Activated naive CD4-positive, alpha-beta T cell treated with anti-CD3 and anti-CD28 coated beads, Interleukin-2, amount 10 ng/mL, durations not matched to agents 7 days and 5 days (primary cell): ENCODE data around the gene ASB2.

Experiments used
- CTCF ChIA-PET: fragments of 350-600 bp; sonication (Branson Sonifier 250); formaldehyde crosslinking; loops from one replicate; lab custom pipeline; 2021; ENCODE audit warnings: antibody characterized with exemption; lab: Charles Lee
- DNase-seq: peaks from one replicate; pipeline ENCODE4 v3.0.0-alpha.2; 2020
- H3K27ac Mint-ChIP-seq: one replicate; pipeline ENCODE4 v1.8.0; 2021; ENCODE audit warnings: mild to moderate bottlenecking, moderate library complexity, mixed read lengths
- H3K27me3 Mint-ChIP-seq: one replicate; pipeline ENCODE4 v1.8.0; 2021; ENCODE audit warnings: mild to moderate bottlenecking, mixed read lengths
- H3K36me3 Mint-ChIP-seq: one replicate; pipeline ENCODE4 v1.8.0; 2021; ENCODE audit warnings: mixed read lengths
- H3K4me1 Mint-ChIP-seq: one replicate; pipeline ENCODE4 v1.8.0; 2021; ENCODE audit warnings: mixed read lengths
- H3K4me3 Mint-ChIP-seq: one replicate; pipeline ENCODE4 v1.8.0; 2021; ENCODE audit warnings: mild to moderate bottlenecking, moderate library complexity, mixed read lengths
- H3K9me3 Mint-ChIP-seq: one replicate; pipeline ENCODE4 v1.8.0; 2021; ENCODE audit warnings: mixed read lengths

ASB2 gene

DNA sequence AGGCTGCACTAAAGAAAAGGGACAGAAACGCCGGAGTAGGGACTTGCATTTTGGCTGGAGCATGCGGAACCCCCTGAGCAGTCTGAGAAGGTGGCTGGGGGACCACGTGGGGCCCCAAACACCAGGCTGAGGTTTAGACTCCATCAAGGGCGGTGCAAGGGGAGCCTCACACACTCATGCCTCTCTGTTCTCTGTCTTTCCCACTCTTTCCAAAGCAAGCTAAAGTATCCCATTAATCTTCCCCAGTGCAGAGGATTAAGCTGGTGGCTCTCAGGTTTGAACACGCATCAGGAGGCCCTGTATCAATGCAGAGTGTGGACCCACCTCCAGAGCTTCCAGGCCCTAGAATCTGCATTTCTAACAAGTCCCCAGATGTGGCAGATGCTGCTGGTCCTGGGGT lies 34.3 kb upstream of the ASB2 start:
- CTCF ChIA-PET: interaction anchor here (1.0 to 6.5 kb wide), 4 partner anchors 9 to 126 kb away, joined by 3 to 36 read pairs (median 8); no protein-coding TSS in a partner anchor
- H3K36me3 Mint-ChIP-seq: peaks cover 3% of the 10 kb centered on the region
- no peak for DNase-seq
- no peaks in the 10 kb centered on the region for H3K9me3 Mint-ChIP-seq
- peak overlapping the region; percentile 4 for H3K27ac Mint-ChIP-seq
- H3K4me1 Mint-ChIP-seq: peaks cover 81% of the 10 kb centered on the region
- no peak overlapping the region for H3K4me3 Mint-ChIP-seq
- peaks cover 31% of the 10 kb centered on the region for H3K27me3 Mint-ChIP-seq

DNA sequence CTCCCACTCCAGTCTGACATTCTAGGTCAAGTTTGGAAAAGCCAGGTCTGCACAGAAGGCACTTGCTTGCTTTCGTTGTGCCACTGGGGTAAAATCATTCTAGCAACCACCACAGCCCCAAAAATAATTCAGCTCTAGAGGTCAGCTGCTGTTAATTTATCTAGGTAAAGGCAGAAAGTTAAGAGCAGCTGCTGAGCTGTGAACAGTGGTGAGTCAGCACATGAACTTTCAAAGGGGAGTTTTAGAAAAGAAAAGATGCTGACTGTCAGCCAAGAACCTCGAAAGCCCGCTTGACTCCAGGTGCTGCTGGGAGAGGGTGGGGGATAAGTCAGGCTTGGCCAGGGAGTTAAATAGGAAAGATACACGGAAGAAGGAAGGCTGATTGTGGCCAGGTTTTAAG lies 33.4 kb upstream of the ASB2 start:
- H3K27me3 Mint-ChIP-seq: peaks cover 29% of the 10 kb centered on the region
- H3K36me3 Mint-ChIP-seq: peaks cover 3% of the 10 kb centered on the region
- CTCF ChIA-PET: interaction anchor here (1.5 to 6.5 kb wide), 5 partner anchors 9 to 72 kb away, joined by 4 to 36 read pairs (median 4); no protein-coding TSS in a partner anchor
- no peaks in the 10 kb centered on the region for H3K9me3 Mint-ChIP-seq
- DNase-seq: no peak
- peaks cover 86% of the 10 kb centered on the region for H3K4me1 Mint-ChIP-seq
- H3K4me3 Mint-ChIP-seq: no peak overlapping the region
- peak overlapping the region; percentile 55 for H3K27ac Mint-ChIP-seq

DNA sequence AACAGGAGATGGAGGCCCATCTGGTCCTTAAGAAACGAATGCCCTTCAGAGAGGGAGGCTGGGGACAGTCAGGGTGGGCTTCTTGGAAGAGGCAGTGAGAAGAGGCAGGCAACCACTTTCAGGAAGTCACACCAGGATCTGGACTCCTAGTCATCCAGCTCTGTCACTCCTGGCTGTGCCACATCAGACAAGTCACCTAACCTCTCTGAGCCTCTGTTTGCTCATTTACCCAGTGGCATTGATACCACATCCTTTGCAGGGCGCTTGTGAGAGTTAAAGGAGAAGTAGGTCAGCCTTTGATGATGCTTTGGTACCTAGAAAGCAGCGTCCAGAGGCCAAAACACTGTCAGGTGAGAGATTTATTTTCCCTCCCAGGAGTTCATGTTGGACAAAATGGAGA lies 31.9 kb upstream of the ASB2 start:
- peak; percentile 53 for DNase-seq
- Mint-ChIP-seq H3K36me3 (peaks cover 1% of the 10 kb centered on the region), H3K4me1 (peaks cover 82% of the 10 kb centered on the region), H3K9me3 (no peaks in the 10 kb centered on the region), H3K27ac (peak overlapping the region; percentile 80), H3K4me3 (no peak overlapping the region), H3K27me3 (peaks cover 32% of the 10 kb centered on the region)
- CTCF ChIA-PET: interaction anchor here (0.7 to 6.5 kb wide), 4 partner anchors 13 to 128 kb away, joined by 3 to 36 read pairs (median 4); no protein-coding TSS in a partner anchor

DNA sequence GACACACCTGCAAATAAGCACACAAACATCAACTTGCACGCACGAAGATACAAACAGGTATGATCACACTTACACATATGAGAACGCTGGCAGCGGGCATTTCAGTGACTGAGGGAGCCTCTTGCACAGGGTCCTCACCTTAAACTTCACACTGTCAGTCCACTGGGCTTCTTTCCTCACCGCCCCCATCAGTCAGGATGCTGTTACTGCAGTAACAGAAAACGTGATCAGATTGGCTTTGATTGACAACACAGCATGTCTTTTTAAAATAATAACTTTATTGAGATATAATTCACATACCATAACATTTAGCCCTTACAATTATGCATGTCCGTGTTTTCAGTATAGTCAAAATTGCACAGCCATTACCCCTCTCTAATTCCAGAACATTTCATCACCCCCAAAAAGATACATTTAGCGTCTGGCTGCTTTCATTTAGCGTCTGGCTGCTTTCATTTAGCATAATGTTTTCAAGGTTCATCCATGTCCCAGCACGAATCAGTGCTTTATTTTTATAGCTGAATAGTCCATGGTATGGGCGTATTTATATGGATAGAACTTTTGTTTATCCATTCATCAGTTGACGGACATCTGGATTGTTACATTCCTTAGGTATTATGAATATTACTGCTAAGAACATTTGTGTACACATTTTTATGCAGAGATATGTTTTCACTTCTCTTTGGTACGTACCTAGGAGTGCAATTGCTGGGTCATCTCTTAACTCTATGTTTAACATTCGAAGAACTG lies 29.1 kb upstream of the ASB2 start:
- CTCF ChIA-PET: interaction anchor here (0.7 to 7.9 kb wide), 13 partner anchors 10 to 134 kb away, joined by 3 to 91 read pairs (median 5); no protein-coding TSS in a partner anchor
- Mint-ChIP-seq H3K27me3 (peaks cover 24% of the 10 kb centered on the region), H3K9me3 (no peaks in the 10 kb centered on the region), H3K4me1 (peaks cover 69% of the 10 kb centered on the region), H3K4me3 (no peak overlapping the region), H3K27ac (no peak overlapping the region), H3K36me3 (peaks cover 1% of the 10 kb centered on the region)
- DNase-seq: peak; percentile 46

DNA sequence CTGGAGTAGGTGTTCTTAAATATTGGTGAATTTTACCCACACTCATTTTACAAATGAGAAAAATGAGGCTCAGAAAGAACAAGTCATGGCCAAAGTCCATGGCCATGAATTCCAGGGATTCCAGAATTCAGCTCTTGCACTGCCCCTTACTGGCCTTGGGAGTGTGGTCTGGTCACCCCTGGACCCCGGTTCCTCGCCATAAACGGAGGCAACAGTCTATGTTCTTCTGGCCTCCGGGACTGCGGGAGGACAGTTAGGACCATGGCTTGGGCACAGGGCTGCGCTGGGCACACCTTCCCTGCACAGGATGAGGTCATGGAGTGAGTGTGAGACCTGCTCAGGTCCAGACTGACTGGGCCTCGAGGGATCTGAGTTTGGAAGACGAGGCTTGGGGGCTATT lies 27.6 kb upstream of the ASB2 start:
- CTCF ChIA-PET: interaction anchor here (0.8 to 7.9 kb wide), 14 partner anchors 8 to 136 kb away, joined by 3 to 91 read pairs (median 5); no protein-coding TSS in a partner anchor
- peaks cover 13% of the 10 kb centered on the region for H3K27me3 Mint-ChIP-seq
- no peaks in the 10 kb centered on the region for H3K36me3 Mint-ChIP-seq
- H3K9me3 Mint-ChIP-seq: no peaks in the 10 kb centered on the region
- no peak overlapping the region for H3K27ac Mint-ChIP-seq
- peaks cover 61% of the 10 kb centered on the region for H3K4me1 Mint-ChIP-seq
- no peak for DNase-seq
- no peak overlapping the region for H3K4me3 Mint-ChIP-seq

DNA sequence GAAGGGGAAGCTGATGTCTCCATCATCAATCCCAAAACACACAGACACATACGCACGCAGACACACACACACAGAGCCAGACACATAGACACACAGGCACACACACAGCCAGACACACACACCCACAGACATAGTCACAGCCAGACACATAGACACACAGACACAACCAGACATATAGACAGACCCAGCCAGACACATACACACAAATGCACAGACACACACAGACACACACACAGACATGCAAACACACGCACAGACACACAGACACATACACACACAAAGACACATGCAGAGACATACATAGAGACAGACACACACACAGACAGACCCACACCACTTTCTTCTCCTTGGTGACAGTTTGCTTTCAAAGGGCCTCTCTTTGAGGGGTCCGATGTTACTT lies 27.0 kb upstream of the ASB2 start:
- no peak overlapping the region for H3K4me3 Mint-ChIP-seq
- H3K36me3 Mint-ChIP-seq: no peaks in the 10 kb centered on the region
- peaks cover 13% of the 10 kb centered on the region for H3K27me3 Mint-ChIP-seq
- DNase-seq: no peak
- peaks cover 55% of the 10 kb centered on the region for H3K4me1 Mint-ChIP-seq
- no peaks in the 10 kb centered on the region for H3K9me3 Mint-ChIP-seq
- H3K27ac Mint-ChIP-seq: no peak overlapping the region
- CTCF ChIA-PET: interaction anchor here (0.8 to 7.9 kb wide), 8 partner anchors 8 to 63 kb away, joined by 3 to 91 read pairs (median 5); no protein-coding TSS in a partner anchor

DNA sequence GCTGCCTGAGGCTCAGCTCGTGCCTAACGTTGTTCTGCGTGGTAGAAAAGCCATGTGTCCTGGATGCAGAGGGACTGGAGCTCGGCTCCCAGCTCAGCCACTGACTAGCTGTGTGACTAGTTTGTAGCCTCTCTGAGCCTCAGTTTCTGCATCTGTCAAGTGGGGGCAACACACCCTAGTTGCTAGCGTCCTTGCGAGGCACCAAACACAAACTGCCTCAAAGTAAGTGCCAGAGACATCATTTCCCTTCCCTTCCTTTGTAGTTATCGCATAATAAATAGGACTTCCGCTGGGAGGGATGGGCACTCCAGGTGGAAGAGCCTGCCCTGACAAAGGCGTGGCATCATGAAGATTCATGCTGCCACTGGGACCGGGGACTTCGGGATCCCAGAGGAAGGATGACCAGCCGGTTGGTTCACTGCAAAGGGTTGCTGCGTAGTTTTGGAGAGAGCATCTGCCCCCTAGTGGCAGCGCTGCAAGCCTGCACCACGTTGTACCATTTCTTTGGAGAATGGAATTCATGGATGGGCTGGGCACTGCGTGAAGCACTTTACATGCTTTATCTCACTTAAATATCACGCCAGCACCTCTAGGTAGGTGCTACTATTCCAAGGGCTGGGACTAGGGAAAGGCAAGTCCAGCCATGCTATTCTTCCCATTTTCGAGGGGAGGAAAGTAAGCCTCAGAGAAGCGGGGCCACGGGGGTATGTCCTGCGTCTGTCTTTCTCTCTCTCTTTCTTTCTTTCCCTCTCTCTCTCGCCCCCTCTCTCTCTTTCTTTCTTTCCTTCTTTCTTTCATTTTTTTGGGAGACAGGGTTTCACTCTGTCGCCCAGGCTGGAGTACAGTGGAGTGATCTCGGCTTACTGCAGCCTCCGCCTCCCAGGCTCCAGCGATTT lies 25.4 kb upstream of the ASB2 start:
- Mint-ChIP-seq H3K4me3 (no peak overlapping the region), H3K27me3 (peaks cover 13% of the 10 kb centered on the region), H3K9me3 (no peaks in the 10 kb centered on the region), H3K4me1 (peaks cover 48% of the 10 kb centered on the region), H3K36me3 (no peaks in the 10 kb centered on the region), H3K27ac (peak overlapping the region; percentile 66)
- CTCF ChIA-PET: interaction anchor here (0.8 to 7.9 kb wide), 20 partner anchors 8 to 66 kb away, joined by 3 to 186 read pairs (median 8); no protein-coding TSS in a partner anchor
- peak; percentile 67 for DNase-seq

DNA sequence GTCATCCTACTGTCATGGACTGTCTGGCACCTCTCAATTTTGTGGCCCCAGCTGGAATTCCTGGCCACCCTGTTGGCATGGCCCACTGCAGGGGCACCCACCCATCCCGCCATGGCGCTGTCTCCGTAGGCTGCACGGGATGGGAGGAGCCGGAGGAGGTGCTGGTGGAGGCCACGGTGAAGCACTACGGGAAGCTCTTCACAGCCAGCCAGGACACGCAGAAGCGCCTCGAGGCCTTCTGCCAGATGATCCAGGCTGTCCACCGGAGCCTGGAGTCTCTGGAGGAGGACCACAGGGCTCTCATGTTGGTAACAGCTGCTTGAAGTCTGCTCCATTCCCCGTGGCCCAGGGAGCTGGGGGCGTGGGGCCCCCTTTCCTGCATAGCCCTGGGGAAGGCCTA lies 24.6 kb upstream of the ASB2 start:
- no peak overlapping the region for H3K4me3 Mint-ChIP-seq

DNA sequence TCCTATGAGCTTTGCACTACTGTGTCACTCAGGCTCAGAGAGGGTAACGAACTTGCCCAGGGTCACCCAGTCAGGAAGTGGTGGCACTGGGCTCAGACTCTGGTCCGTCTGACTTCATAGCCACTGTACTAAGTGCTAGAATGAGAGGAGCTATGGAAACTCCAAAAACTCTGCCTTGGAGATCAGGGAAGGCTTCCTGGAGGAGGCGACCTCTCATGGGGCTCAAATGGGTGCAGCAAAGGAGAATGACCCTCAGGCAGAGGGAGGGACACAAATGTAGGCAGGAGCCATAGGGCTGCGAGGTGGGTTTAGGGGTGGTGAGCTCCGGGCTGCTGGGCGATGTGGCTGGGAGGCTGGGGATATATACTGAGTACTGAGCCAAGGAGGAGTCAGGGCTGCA lies 23.9 kb upstream of the ASB2 start:
- H3K27me3 Mint-ChIP-seq: peaks cover 22% of the 10 kb centered on the region
- H3K27ac Mint-ChIP-seq: no peak overlapping the region
- no peak for DNase-seq
- no peaks in the 10 kb centered on the region for H3K36me3 Mint-ChIP-seq
- peaks cover 44% of the 10 kb centered on the region for H3K4me1 Mint-ChIP-seq
- no peaks in the 10 kb centered on the region for H3K9me3 Mint-ChIP-seq
- no peak overlapping the region for H3K4me3 Mint-ChIP-seq
- CTCF ChIA-PET: interaction anchor here (0.5 to 7.9 kb wide), 13 partner anchors 9 to 110 kb away, joined by 3 to 186 read pairs (median 8); no protein-coding TSS in a partner anchor

More for the DNA sequence above, 24.6 kb upstream of the ASB2 start:
- Mint-ChIP-seq H3K36me3 (no peaks in the 10 kb centered on the region), H3K27me3 (peaks cover 15% of the 10 kb centered on the region), H3K4me1 (peaks cover 46% of the 10 kb centered on the region), H3K27ac (no peak overlapping the region), H3K9me3 (no peaks in the 10 kb centered on the region)
- CTCF ChIA-PET: interaction anchor here (0.8 to 7.9 kb wide), 17 partner anchors 9 to 66 kb away, joined by 3 to 186 read pairs (median 8); no protein-coding TSS in a partner anchor
- DNase-seq: no peak

DNA sequence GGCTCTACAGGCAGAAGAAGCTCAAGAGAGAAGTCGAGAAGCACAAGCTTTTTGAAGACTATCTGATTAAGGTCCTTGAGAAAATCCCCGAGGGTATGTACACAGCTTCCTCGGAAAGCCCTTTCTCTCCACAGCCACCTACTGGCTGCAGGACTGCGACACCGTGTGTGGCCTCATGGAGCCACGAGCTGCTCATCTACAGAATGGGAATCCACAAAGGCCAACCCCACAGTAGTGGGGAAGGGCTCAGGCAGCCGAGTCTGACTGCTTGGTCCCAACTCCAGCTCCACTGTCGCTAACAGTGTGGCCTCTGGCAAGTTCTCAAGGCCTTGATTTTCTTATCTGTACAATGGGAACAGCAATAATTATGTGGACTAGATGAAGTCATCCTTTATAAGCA lies 23.2 kb upstream of the ASB2 start:
- no peak for DNase-seq
- CTCF ChIA-PET: interaction anchor here (0.5 to 7.9 kb wide), 9 partner anchors 14 to 110 kb away, joined by 3 to 186 read pairs (median 8); no protein-coding TSS in a partner anchor
- H3K4me3 Mint-ChIP-seq: no peak overlapping the region
- H3K27ac Mint-ChIP-seq: no peak overlapping the region
- no peaks in the 10 kb centered on the region for H3K9me3 Mint-ChIP-seq
- H3K27me3 Mint-ChIP-seq: peaks cover 22% of the 10 kb centered on the region
- H3K4me1 Mint-ChIP-seq: peaks cover 39% of the 10 kb centered on the region
- H3K36me3 Mint-ChIP-seq: no peaks in the 10 kb centered on the region

DNA sequence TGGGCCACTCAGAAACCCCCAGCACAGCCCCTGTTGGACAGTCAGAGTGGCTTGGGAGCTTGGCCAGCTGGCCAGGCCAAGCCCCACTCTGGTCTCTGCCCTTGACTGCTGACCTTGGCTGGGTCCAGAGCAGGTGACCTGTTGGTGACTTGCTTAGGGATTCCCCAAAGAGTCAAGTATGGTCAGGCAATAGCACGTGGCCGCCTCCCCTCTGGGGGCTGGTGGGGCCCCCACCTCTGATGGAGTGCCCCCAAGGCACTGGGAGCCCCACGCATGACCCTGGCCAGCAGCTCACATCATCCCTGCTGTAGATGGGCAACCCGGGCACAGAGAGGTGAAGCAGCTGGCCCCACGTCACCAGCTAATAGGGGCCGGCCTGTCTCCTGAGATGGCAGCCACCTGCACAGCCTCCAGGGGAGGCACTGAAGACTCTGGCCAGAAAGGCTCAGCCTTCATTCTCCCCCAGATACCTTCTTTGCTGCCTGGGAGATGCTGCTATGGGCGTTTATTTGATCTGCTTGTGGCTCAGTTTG lies 22.6 kb upstream of the ASB2 start:
- Mint-ChIP-seq H3K4me1 (peaks cover 41% of the 10 kb centered on the region), H3K27me3 (peaks cover 19% of the 10 kb centered on the region), H3K4me3 (no peak overlapping the region), H3K36me3 (no peaks in the 10 kb centered on the region), H3K27ac (no peak overlapping the region), H3K9me3 (no peaks in the 10 kb centered on the region)
- CTCF ChIA-PET: interaction anchor here (1.1 to 7.9 kb wide), 8 partner anchors 13 to 64 kb away, joined by 3 to 186 read pairs (median 12); no protein-coding TSS in a partner anchor
- no peak for DNase-seq

DNA sequence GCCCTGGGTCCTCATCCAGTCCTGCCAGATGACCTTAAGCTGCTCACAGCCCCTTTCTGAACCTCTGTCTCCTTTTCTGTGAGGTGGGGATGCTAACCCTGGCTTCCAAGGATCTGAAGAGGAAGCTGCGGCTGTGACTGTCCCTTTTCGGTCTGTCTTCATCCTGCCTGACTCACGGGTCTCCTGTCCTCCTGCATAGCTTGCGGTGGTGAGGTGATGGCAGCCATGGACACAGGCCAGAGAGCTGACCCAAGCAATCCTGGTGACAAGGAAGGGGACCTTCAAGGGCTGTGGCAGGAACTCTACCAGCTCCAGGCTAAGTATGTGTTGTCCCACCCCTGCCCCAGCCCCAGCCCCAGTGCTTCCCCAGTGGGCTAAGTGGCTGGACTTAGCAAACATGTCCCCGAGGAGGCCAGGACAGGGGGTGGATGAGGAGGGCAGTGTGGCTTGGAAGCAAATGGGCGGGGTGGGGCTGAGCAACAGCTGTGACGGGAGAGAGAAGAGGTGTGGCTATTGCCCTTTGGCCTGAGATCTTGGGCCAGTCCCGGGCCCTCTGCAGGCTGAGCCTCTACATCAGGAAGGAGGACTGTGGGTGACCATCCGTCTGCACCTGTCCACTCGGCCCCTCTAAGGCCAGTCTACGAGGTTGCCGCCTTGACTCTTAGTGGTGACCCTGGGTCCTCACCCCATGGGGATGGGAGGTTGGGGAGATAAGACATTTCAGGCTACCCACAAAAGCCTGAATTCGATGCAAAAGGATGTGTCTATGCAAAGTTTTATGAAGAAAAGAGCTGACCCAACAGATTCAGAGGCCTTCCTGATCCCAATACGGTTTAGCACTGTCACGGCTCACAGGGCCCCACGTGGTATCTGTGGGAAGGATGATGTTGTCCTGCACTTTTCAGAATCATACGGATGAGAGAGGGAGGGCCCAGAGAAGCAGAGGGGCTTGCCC lies 21.8 kb upstream of the ASB2 start:
- no peak overlapping the region for H3K27ac Mint-ChIP-seq
- H3K4me1 Mint-ChIP-seq: peaks cover 41% of the 10 kb centered on the region

More for the DNA sequence above, 21.8 kb upstream of the ASB2 start:
- no peaks in the 10 kb centered on the region for H3K36me3 Mint-ChIP-seq
- H3K4me3 Mint-ChIP-seq: no peak overlapping the region
- H3K9me3 Mint-ChIP-seq: no peaks in the 10 kb centered on the region
- H3K27me3 Mint-ChIP-seq: peaks cover 23% of the 10 kb centered on the region
- DNase-seq: no peak
- CTCF ChIA-PET: interaction anchor here (1.1 to 7.9 kb wide), 7 partner anchors 13 to 57 kb away, joined by 3 to 186 read pairs (median 17); no protein-coding TSS in a partner anchor
